ENCODE results near the gene NEK1.
A peak's percentile ranks its signal among the peaks of the same experiment; 100 is the strongest.

NEK1 gene

GRCh38 chr4:169611991-169612870 lies at the start of gene NEK1:
Gene NEK1, minus strand, starts transcription at chr4:169612583. Its CDS starts 9,953 bp downstream, at chr4:169602630.
- peak; percentile 87 for DNase-seq

- no peak for DNase-seq
These were observed 49.4 kb upstream of the NEK1 start for GRCh38 chr4:169661761-169662160.

DNA sequence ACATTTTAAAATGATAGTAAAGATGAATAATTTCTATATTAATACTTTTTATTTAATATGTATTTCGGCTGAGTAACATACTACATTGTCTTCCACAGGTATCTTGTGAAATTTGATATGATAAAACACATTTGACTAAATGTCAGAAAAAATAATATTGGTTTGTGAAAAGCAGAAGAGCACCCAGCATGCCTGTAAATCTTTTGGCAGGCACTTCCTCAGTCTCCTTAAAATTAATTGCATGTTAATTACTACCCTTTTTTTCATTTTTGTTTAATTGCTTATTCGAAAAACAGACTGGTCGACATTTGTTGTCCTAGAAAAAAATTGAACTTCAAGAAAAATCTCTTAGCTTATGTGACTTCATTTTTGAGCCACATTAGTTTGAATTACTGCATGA lies 48.5 kb upstream of the NEK1 start:
- no peak for DNase-seq

- peak; percentile 99 for DNase-seq
These were observed 47.6 kb upstream of the NEK1 start for GRCh38 chr4:169659716-169660670.

GRCh38 chr4:169658975-169659715 lies 46.8 kb upstream of the NEK1 start:
- DNase-seq, result no peak

GRCh38 chr4:169658196-169658595 lies 45.8 kb upstream of the NEK1 start:
- no peak for DNase-seq

GRCh38 chr4:169657470-169658107 lies 45.2 kb upstream of the NEK1 start:
- DNase-seq, result peak; percentile 58

GRCh38 chr4:169655401-169655800 lies 43.0 kb upstream of the NEK1 start:
- DNase-seq, result no peak

DNA sequence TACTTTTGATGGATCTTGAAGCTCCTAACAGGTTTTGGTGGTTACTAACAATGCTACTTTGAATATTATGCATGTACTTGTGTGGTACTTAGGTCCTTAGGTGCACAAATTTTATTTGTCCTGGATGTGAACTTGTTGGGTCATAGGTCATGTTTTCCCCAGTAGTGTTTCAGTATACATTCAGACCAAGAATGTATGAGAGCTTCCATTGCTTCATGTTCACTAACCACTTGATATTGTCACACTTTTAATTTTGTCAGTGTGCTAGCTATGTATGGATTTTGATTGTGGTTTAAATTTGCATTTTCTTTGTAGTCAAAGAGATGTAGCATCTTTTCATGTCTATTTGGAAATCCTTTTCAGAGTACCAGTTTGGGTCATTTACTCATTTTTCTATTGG lies 40.2 kb upstream of the NEK1 start:
- DNase-seq, result no peak

DNA sequence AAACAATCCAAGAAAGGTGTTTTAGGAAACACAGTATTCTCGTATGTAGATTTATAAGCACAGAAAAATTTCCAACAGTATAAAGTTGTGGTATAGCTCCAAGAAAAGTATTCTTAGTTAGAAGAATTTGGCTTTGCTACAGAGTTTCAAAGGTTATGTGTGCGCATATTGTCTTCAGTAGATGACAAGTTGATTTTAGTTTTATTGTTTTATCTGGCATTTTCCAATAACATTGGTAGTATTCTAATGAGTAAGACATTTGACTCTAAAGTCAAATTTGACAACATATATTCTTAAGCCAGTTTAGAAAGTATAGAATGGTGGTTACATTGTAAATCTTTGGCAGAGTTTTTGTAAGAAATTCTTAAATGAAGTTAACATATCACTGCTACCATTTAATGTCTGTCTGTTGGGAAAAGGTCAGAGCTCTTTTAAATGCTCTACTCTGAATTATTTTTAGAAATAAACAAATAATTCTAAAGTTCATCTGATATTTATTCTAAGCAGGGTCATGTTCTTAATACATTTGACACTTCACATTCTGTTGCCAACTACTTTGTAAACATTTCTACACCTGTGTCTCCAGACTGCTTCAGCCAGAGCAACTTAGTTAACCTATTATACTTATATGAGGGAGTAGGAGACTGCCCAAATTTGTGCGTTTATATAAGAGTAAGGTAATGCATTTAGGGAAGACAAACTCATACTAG lies 38.0 kb upstream of the NEK1 start:
- DNase-seq, result no peak

- DNase-seq, result peak; percentile 5
These were observed 37.3 kb upstream of the NEK1 start for GRCh38 chr4:169649545-169650226.

DNA sequence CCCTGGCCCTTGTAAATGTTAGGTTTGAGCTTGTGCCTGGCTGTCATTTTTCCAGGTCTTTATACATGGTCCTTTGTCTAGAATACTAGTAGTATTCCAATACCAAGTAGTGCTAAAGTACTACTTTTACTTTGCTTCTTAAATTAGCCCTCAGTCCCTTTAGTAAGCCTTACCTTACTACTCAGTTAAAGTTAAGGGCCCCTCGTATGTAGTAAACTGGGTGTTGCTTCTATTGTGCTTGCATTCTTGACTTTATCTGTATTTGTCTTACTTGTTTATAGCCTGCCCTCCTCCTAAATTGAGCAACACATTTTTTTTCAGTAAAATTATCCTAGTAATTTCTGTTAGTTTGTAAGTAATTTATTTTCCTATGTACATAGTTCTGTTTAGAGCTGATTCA lies 33.2 kb upstream of the NEK1 start:
- DNase-seq, result no peak

DNA sequence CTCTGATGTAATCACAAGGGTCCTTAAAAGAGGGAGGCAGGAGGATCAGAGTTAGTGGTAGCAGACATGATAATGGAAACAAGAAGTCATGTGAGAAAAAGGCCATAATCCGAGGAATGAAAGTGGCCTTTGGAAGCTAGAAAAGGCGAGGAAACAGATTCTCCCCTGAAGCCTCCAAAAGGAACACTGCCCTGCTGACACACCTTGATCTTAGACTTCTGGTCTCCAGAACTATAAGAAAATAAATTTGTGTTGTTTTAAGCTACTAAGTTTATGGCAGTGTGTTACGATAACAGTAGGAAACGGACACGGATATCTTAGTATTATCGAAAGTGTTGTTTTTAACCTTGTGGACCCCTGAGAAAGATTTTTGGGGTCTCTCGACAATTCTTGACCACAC lies 32.4 kb upstream of the NEK1 start:
- no peak for DNase-seq

- DNase-seq, result no peak
These were observed 28.0 kb upstream of the NEK1 start for GRCh38 chr4:169640261-169640870.

DNA sequence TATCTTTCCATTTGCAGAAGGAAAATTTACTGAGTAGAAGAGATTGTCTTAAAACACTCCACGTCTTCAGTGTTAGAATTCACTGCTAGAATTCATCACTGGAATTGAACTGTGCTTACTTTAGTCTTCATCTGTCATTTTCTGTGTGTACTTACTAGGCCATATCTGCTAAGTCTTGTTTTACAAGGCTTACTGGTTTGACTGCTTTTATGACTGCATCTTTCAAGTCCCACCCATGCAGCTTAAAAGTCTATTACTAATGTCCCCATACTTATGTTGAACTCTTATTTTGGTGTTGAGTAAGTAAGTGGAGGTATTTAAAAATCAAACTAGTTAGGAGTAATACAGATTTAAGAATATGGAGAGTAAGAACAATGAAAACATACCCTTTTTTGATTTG lies 22.6 kb upstream of the NEK1 start:
- no peak for DNase-seq

DNA sequence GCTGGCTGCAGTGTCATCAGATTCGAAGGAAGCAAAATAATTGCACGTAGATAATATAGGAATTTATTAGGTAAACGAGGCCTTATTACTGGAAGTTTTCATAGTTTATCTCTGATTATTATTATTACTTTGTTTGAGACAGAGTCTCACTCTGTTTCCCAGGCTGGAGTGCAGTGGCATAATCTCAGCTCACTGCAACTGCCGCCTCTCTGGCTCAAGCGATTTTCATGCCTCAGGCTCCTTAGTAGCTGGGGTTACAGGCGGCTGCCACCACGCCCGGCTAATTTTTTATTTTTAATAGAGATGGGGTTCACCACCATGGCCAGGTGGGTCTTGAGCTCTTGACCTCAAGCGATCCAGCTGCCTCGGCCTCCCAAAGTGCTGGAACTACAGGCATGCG lies 20.5 kb upstream of the NEK1 start:
- DNase-seq, result no peak

- no peak for DNase-seq
These were observed 17.7 kb upstream of the NEK1 start for GRCh38 chr4:169630069-169630468.

DNA sequence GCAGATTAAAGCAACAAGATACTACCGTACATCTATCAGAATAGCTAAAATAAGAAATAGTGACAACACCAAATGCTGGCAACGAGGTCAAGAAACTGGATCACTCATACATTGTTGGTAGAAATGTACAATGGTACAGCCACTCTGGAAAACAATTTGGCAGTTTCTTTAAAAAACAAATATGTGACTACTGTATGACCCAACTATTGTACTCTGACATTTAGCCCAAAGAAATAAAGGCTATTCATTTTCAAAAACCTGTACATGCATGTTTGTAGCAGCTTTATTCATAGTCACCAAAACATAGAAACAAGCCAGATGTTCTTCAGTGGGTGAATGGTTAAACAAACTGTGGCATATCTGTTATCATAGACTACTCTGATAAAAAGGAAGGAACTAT lies 16.2 kb upstream of the NEK1 start:
- DNase-seq, result no peak

- DNase-seq, result no peak
These were observed 14.9 kb upstream of the NEK1 start for GRCh38 chr4:169627307-169627706.
